Karpas-422 (cell line): Measurements from ENCODE around the gene TAS2R39. TPM values are rescaled to one million over a fixed set of nuclear protein-coding genes. Genes with fewer than 3 reads are reported as not detected.
"Not testable (repeated sequence)": the region's sequence is repeated elsewhere in the genome, so short reads cannot be mapped to it uniquely, and the experiment has no call there.

Experiments
- DNase-seq: peaks from one replicate; pipeline ENCODE4 v3.0.0-alpha.2; 2015
- H2AFZ ChIP-seq: fragments of 200-600 bp; sonication (generic); 2 replicates; pipeline ENCODE4 v1.6.1; 2014; ENCODE audit warnings: antibody characterized with exemption, low read length, mixed read lengths
- H3K27ac ChIP-seq: fragments of 200-600 bp; sonication (generic); 2 replicates; pipeline ENCODE4 v1.5.1; 2014; ENCODE audit warnings: mild to moderate bottlenecking, low read length, moderate library complexity
- H3K27me3 ChIP-seq: fragments of 200-600 bp; sonication (generic); 2 replicates; pipeline ENCODE4 v1.6.1; 2014; ENCODE audit warnings: low read length, mixed read lengths
- H3K36me3 ChIP-seq: fragments of 200-600 bp; sonication (generic); 2 replicates; pipeline ENCODE4 v1.6.1; 2014; ENCODE audit warnings: low read length, mixed read lengths; ENCODE audit not compliant: insufficient read depth
- H3K4me1 ChIP-seq: fragments of 200-600 bp; sonication (generic); 2 replicates; pipeline ENCODE4 v1.6.1; 2014; ENCODE audit warnings: mild to moderate bottlenecking, low read length, mixed read lengths
- H3K4me2 ChIP-seq: fragments of 200-600 bp; sonication (generic); 2 replicates; pipeline ENCODE4 v1.6.1; 2014; ENCODE audit warnings: low read length, low read depth, mild to moderate bottlenecking; ENCODE audit not compliant: poor library complexity, severe bottlenecking
- H3K4me3 ChIP-seq: fragments of 200-600 bp; sonication (generic); 2 replicates; pipeline ENCODE4 v1.5.1; 2014; ENCODE audit warnings: mild to moderate bottlenecking, antibody characterized with exemption, low read length, mixed read lengths
- H3K79me2 ChIP-seq: fragments of 200-600 bp; sonication (generic); 2 replicates; pipeline ENCODE4 v1.6.1; 2014; ENCODE audit warnings: mild to moderate bottlenecking, low read length, mixed read lengths
- H3K9ac ChIP-seq: fragments of 200-600 bp; sonication (generic); 2 replicates; pipeline ENCODE4 v1.6.0; 2014; ENCODE audit warnings: low read length
- H3K9me2 ChIP-seq: fragments of 200-600 bp; sonication (generic), shearing (Covaris generic); replicated peaks from 2 replicates; pipeline ENCODE4 v1.6.0; 2014; ENCODE audit warnings: mild to moderate bottlenecking, low read length, moderate library complexity; ENCODE audit not compliant: insufficient read depth
- H3K9me3 ChIP-seq: fragments of 300-700, 200-600 bp; sonication (generic); 2 replicates; pipeline ENCODE4 v1.6.1; 2014; ENCODE audit warnings: low read length, mixed read lengths
- H4K20me1 ChIP-seq: fragments of 200-600 bp; sonication (generic); 2 replicates; pipeline ENCODE4 v1.6.1; 2014; ENCODE audit warnings: mild to moderate bottlenecking, antibody characterized with exemption, low read length, low read depth; ENCODE audit not compliant: insufficient read depth
- total RNA-seq: library from RNA; depleted of rRNA; stranded (reverse); fragments of >200 nt; shearing (Covaris generic); gene quantifications from 2 replicates; pipeline ENCODE4 v1.2.3, GENCODE V29; 2014; ENCODE audit warnings: low replicate concordance

Gene TAS2R39
- total RNA-seq, 1 experiment from 2014 or later: not detected

DNA sequence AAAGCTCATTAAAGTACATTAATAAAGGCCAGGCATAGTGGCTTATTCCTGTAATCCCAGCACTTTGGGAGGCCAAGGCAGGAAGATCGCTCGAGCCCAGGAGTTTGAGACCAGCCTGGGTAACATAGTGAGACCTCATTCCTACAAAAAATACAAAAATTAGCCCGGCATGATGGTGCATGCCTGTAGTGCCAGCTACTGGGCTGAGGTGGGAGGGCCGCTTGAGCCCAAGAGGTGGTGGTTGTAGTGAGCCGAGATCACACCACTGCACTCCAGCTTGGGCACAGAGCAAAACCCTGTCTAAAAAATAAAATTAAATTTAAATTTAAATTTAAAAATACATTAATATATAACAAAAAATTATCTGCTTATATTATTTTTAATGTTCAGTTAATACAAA lies 7.1 kb upstream of the TAS2R39 start:
- Histone ChIP-seq H3K4me2 (no peak overlapping the region), H2AFZ (no peak overlapping the region), H3K27me3 (no peaks in the 10 kb centered on the region), H3K9me3 (peaks cover 10% of the 10 kb centered on the region), H3K9ac (no peak overlapping the region), H3K4me3 (no peak overlapping the region), H3K79me2 (no peaks in the 10 kb centered on the region), H4K20me1 (no peaks in the 10 kb centered on the region), H3K9me2 (no peaks in the 10 kb centered on the region; the same call in 1 of the 2 replicates), H3K27ac (no peak overlapping the region), H3K4me1 (peaks cover 21% of the 10 kb centered on the region), H3K36me3 (no peaks in the 10 kb centered on the region)
- DNase-seq: no peak

DNA sequence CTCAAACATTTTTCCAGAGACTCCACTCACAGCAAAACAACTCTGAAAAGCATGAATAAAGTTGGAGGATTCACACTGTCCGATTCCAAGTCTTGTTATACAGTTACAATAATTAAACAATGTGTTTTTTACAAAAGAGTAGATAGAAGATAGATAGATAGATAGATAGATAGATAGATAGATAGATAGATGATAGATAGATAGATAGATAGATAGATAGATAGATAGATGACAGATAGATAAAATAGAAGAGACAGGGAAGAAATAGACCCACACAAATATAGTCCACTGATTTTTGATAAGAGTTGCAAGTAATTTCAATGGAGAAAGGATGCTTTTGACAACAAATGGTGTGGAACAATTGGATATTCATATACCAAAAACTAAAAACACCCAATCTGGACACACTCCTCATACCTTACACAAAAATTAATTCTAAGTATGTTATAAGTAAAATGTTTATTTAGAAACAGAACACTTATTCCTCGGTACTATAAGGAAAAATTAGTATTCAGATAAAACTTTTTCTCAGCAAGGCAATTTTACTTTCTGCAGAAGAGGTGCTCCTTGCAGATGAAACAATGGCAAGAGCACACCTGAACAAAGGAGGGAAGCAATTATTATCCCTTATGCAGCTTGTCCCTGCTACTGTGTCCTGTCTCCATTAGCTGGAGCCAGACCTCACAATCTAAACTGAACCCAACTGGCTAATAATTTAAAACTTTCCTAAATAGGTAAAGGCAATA lies 5.7 kb upstream of the TAS2R39 start:
- Histone ChIP-seq H3K9ac (no peak overlapping the region), H3K9me3 (peaks cover 10% of the 10 kb centered on the region), H3K9me2 (no peaks in the 10 kb centered on the region; the same call in 1 of the 2 replicates), H3K79me2 (no peaks in the 10 kb centered on the region), H3K4me1 (peaks cover 9% of the 10 kb centered on the region), H3K36me3 (no peaks in the 10 kb centered on the region), H3K4me2 (no peak overlapping the region), H3K27ac (no peak overlapping the region), H2AFZ (no peak overlapping the region), H4K20me1 (no peaks in the 10 kb centered on the region), H3K27me3 (no peaks in the 10 kb centered on the region), H3K4me3 (no peak overlapping the region)
- DNase-seq: peak; percentile 57

DNA sequence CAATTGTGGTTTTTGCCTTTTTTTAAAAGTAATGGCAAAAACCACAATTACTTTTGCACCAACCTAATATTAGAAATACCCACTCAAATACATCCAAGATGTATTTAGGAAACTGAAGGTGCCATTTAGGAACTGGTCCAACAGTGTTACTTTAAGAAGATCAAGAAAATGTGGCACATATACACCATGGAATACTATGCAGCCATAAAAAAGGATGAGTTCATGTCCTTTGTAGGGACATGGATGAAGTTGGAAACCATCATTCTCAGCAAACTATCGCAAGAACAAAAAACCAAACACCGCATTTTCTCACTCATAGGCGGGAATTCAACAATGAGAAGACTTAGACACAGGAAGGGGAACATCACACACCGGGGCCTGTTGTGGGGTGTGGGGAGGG lies 2.4 kb upstream of the TAS2R39 start:
- H3K9ac ChIP-seq, H3K27ac ChIP-seq, H3K79me2 ChIP-seq, H4K20me1 ChIP-seq, H3K4me3 ChIP-seq, H2AFZ ChIP-seq, H3K9me2 ChIP-seq, DNase-seq, H3K4me2 ChIP-seq, H3K36me3 ChIP-seq, H3K27me3 ChIP-seq: not testable (repeated sequence)
- peaks cover 10% of the 10 kb centered on the region for H3K9me3 ChIP-seq
- H3K4me1 ChIP-seq: peaks cover 11% of the 10 kb centered on the region

DNA sequence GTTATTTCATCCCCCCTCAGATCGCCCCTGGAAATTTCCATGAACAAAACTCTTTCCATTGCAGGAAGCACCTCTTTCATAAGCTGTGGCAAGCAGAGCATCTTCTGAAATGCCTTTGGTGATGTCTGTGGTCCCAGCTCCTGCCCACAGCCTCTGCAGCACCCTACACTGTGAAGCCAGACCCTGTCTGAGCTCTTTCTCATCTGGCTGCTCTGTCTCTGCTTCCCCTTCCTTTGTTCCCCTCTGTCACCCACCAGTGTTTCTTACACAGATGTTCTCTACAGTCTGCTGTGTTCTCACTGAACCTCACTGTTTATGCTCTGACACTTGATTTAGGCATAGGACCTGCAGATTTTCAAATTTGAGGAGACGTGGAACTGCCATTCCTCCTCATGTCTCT lies 1.9 kb upstream of the TAS2R39 start:
- no peaks in the 10 kb centered on the region for H3K36me3 ChIP-seq
- H3K9me3 ChIP-seq: peaks cover 10% of the 10 kb centered on the region
- no peak overlapping the region for H3K9ac ChIP-seq
- no peaks in the 10 kb centered on the region for H3K9me2 ChIP-seq
- H3K27ac ChIP-seq: no peak overlapping the region
- H4K20me1 ChIP-seq: no peaks in the 10 kb centered on the region
- H2AFZ ChIP-seq: no peak overlapping the region
- no peak overlapping the region for H3K4me2 ChIP-seq
- DNase-seq: no peak
- H3K27me3 ChIP-seq: no peaks in the 10 kb centered on the region
- peaks cover 11% of the 10 kb centered on the region for H3K4me1 ChIP-seq
- no peaks in the 10 kb centered on the region for H3K79me2 ChIP-seq
- H3K4me3 ChIP-seq: no peak overlapping the region

DNA sequence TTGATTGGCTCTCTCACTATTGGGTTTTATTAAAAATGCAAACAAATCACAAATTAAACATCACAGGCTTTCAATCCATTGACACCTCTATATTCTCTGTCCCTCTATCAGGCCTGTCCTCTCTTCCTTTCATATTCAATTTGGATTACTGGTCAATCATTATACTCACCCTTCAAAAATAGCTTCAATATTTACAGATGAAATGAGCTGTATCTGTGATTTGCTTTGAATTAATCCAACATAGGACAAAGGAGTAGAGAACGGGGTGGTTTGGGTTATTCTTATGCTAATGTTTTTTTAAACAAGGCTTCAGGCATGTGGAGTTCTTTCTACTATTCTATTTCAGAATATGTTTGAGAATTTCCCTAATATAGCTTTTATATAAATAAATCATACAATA lies 2.3 kb downstream of the TAS2R39 start:
- no peaks in the 10 kb centered on the region for H4K20me1 ChIP-seq
- H3K9ac ChIP-seq: no peak overlapping the region
- no peak overlapping the region for H3K4me2 ChIP-seq
- no peaks in the 10 kb centered on the region for H3K9me2 ChIP-seq
- H2AFZ ChIP-seq: no peak overlapping the region
- H3K36me3 ChIP-seq: no peaks in the 10 kb centered on the region
- no peaks in the 10 kb centered on the region for H3K79me2 ChIP-seq
- no peak overlapping the region for H3K27ac ChIP-seq
- H3K9me3 ChIP-seq: no peaks in the 10 kb centered on the region
- no peak overlapping the region for H3K4me3 ChIP-seq
- H3K4me1 ChIP-seq: peaks cover 11% of the 10 kb centered on the region
- no peaks in the 10 kb centered on the region for H3K27me3 ChIP-seq
- no peak for DNase-seq

DNA sequence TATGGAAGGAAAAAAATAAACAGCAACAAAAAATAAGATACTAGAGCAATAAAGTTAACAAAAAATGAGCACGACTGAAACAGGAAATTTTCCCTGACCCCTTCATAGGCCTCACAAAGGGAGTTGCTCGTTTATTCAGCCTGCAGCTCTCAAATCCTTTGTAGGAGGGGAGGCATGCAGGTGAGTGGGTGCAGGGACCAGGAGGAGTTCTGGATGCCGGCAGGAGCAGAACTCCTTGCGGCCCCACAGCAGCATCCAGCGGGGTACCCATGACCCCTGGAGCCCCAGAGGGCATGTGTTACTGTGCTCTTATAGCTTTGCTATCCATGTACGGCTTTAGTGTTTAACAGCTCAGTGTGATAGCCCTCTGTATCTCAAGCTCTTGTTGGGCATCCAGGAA lies 5.8 kb downstream of the TAS2R39 start:
- Histone ChIP-seq H3K27me3 (no peaks in the 10 kb centered on the region), H3K9me2 (no peaks in the 10 kb centered on the region), H3K9ac (no peak overlapping the region), H4K20me1 (no peaks in the 10 kb centered on the region), H3K4me3 (no peak overlapping the region), H3K36me3 (no peaks in the 10 kb centered on the region), H3K9me3 (no peaks in the 10 kb centered on the region), H3K4me2 (no peak overlapping the region), H3K27ac (no peak overlapping the region), H3K4me1 (no peaks in the 10 kb centered on the region), H2AFZ (no peak overlapping the region), H3K79me2 (no peaks in the 10 kb centered on the region)
- no peak for DNase-seq

DNA sequence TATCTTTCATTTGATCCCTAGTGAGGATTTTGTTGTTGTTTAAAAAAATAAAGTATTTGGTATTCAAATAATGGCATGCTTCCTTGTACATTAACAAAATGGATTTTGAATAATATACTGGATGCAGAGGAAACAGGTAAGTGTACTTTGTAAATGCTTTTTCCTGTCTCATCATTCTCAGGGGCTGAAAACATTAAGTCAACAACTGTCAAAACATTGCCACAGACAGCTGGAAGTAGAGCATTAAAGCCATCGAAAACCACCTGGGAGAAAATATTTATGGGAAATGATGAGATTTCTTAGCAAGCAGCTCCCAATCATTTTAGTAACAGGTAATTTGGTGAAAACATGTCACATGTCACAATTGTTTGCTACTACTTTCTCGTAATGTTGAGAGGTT lies 10.7 kb downstream of the TAS2R39 start:
- H3K79me2 ChIP-seq: no peaks in the 10 kb centered on the region
- no peaks in the 10 kb centered on the region for H3K9me3 ChIP-seq
- DNase-seq: no peak
- H3K27ac ChIP-seq: no peak overlapping the region
- no peak overlapping the region for H2AFZ ChIP-seq
- H3K4me2 ChIP-seq: no peak overlapping the region
- H3K27me3 ChIP-seq: no peaks in the 10 kb centered on the region
- H3K9ac ChIP-seq: no peak overlapping the region
- H3K36me3 ChIP-seq: no peaks in the 10 kb centered on the region
- no peaks in the 10 kb centered on the region for H4K20me1 ChIP-seq
- H3K4me3 ChIP-seq: no peak overlapping the region
- no peaks in the 10 kb centered on the region for H3K9me2 ChIP-seq
- H3K4me1 ChIP-seq: no peaks in the 10 kb centered on the region

DNA sequence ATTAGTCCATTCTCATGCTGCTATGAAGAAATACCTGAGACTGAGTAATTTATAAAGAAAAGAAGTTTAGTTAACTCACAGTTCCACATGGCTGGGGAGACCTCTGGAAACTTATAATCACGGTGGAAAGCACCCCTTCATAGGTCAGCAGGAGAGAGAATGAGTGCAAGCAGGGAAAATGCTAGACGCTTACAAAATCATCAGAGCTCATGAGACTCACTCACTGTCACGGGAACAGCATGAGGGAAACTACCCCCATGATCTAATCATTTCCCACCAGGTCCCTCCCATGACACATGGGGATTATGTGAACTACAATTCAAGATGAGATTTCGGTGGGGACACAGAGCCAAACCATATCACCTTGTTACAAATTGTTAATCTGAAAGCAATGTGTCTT lies 15.8 kb downstream of the TAS2R39 start:
- Histone ChIP-seq H3K9me2 (no peaks in the 10 kb centered on the region), H3K79me2 (no peaks in the 10 kb centered on the region), H2AFZ (no peak overlapping the region), H3K27me3 (no peaks in the 10 kb centered on the region), H3K4me1 (no peaks in the 10 kb centered on the region), H3K4me2 (no peak overlapping the region), H3K9ac (no peak overlapping the region), H4K20me1 (no peaks in the 10 kb centered on the region), H3K9me3 (no peaks in the 10 kb centered on the region), H3K4me3 (no peak overlapping the region), H3K27ac (no peak overlapping the region), H3K36me3 (no peaks in the 10 kb centered on the region)
- DNase-seq: no peak
